GM19463 (cell line): ENCODE measurements around the gene MEIS2.

Experiments used
- ATAC-seq: cut with Tn5 transposase; IDR thresholded peaks from one replicate; pipeline ENCODE4 v1.9.1; 2021; ENCODE audit warnings: mild to moderate bottlenecking, moderate library complexity; ENCODE audit not compliant: unreplicated experiment

Gene MEIS2

DNA sequence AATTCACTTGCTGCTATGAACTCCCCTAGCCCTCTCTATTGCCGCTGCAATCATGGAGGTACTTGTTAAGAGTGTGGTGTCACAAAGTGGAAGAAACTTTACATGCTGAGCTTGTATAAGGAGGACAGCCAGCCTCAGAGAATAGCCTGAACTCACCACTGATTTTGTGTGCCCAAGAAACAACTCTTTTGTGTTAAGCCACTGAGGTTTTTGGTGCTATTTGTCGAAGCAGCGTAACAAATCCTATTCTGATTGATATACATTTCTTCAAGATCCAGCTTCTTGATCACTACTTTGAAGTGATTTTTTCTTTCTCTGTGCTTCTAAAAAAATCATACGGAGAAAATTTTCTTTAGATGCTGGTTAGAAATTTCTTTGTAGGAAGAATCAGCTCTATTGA is 132.4 kb downstream of the MEIS2 start:
- ATAC-seq = no peak

- no peak for ATAC-seq
These were observed 133.6 kb downstream of the MEIS2 start for GRCh38 chr15:36966708-36967107.

- ATAC-seq = no peak
These were observed 134.6 kb downstream of the MEIS2 start for GRCh38 chr15:36965570-36966342.

DNA sequence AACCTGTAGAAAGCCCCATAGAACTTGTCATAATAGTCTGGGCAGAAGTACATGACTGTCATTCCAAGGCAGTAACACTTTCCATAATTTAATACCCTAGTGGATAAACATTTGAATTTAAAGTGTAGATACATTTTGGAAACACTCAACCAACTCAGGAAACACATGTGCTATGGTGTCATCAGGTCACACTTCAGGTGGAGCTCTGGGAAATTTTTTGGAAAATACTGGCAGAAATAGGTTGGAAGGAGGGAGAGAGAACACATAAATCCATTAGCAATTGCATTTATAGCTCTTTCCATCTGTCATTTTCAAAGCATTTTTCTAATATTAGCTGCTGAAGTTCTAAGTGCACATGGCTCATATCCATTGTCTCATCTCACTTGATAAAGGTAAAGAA is 135.7 kb downstream of the MEIS2 start:
- no peak for ATAC-seq

DNA sequence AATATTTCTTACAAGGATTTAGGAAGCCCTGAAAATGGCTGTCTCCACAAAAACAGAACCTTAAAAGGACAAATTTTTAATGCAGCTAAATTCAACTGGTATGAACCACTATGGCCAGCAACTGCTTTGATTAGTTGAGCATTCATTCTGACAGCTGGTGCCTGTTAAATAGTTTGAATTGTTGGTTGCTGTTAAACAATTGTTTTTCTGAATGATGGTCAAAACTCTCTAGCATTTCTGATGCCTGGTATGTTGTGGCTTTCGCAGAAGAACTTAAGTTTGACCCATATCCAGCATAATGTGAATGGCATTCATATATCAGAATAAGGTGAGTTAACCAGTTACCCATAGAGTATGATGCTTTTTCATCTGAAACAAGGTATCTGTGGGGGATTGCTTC is 138.4 kb downstream of the MEIS2 start:
- ATAC-seq = no peak

- no peak for ATAC-seq
These were observed 139.5 kb downstream of the MEIS2 start for GRCh38 chr15:36960947-36961227.

GRCh38 chr15:36960179-36960946 is 140.0 kb downstream of the MEIS2 start:
- ATAC-seq = no peak

GRCh38 chr15:36959746-36960145 is 140.6 kb downstream of the MEIS2 start:
- no peak for ATAC-seq

DNA sequence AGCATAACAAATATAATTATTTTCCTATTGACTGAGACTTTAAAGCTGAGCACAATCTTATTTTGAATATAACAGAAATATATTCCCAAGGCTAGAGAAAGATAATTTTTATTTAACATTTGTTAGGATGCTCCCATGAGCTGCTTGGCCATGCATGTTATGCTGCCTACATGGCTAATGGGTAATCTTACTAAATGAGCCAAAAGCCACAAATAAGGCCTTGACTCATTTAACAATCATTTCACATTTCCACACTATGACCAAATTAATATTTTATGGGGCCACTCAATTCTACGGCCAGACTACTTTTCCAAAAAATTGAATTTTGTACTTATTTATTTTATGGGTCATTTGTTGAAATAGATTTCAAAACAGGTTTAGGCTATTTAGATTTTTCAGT is 141.7 kb downstream of the MEIS2 start:
- ATAC-seq = no peak

- no peak for ATAC-seq
These were observed 145.9 kb downstream of the MEIS2 start for GRCh38 chr15:36954486-36954885.

GRCh38 chr15:36953346-36953745 is 147.0 kb downstream of the MEIS2 start:
- ATAC-seq = no peak

GRCh38 chr15:36951731-36952247 is 148.6 kb downstream of the MEIS2 start:
- ATAC-seq = no peak

DNA sequence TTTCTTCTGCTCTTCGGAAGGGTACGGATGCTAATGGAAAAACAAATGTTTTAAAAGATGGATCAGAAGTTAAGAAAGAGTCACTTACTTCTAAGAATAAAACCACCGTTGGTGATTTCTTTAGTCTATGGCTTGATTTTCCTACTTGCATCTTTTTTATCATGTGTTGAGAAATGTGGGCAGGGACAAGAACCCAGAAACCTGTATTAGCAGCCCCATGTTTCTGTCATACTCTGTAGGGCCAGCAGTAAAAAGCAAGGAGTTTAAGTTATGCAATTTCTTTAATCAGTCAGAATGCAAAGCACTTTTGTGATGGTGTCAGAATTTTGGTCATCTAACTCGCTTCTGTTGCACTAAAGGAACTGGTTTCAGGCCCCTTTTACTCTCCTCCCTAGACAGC is 150.0 kb downstream of the MEIS2 start:
- ATAC-seq = no peak

GRCh38 chr15:36948982-36949381 is 151.4 kb downstream of the MEIS2 start:
- ATAC-seq = no peak

DNA sequence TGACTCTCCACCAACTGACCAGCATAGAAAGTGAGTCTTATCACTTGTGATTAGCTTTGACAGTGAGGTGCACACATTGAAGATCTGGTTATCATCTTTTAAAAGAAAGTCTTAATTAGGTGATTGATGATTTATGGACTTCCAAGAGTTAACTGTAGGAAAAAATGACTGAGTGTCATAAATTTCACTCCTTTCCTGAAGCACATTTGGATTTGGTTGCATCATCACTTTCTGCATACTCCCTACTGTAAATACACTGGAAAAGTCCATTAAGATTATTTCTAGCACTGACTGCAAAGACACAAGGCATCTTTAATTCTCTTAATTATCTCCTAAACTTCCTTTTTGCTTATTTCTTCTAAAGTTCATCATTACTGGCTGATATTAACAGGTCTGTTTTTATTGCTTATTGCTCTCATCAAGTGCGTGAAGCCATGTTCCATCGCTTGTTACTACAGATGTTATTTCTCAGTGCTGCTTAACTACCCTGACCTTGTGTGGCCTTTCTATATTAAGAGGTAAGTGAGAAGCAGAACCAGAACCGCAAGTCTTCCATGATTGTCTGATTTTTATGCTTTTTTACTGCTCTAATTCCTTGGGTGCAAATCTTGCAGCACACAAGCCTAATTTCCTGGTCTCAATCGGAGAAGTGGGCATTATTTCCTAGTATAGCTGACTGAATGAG is 153.2 kb downstream of the MEIS2 start:
- no peak for ATAC-seq

DNA sequence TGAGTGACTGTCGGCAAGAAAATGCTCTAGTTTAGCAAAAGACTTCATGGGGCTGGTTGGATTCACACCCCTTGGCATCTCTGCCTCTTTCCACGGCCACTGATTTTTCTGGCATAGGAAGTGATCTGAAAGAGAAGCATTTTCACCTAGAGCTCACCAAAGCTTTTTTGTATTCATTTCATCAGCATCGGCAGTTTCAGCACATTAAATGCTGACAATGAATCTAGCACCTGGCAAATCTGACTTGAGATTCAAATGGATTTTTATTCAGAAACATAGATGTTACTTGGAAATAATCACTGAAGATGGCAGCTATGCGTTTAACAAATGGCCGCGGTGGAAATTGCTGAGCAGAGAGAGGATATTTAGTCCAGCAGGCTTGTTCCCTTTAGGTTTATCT is 155.9 kb downstream of the MEIS2 start:
- no peak for ATAC-seq

- ATAC-seq = no peak
These were observed 156.6 kb downstream of the MEIS2 start for GRCh38 chr15:36943508-36944361.

GRCh38 chr15:36942248-36942827 is 158.0 kb downstream of the MEIS2 start:
- no peak for ATAC-seq

DNA sequence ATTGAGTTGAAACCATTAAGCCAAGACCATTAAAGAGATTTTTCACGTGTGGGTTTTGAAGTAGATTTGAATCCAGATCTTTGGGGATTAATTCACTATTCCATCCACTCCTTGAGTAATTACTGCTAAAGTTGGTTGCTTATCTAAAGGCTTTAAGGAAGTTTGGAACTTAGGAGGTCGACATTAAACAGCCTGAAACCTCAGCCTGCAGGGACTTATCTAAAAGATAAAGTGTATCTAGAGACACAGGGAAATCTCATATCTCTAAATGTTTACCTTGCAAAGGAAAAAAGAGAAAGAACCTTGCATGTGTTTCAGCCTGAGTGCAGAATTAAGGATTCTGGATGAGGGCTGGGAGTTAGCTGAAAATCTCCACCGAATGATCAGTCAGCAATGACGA is 158.6 kb downstream of the MEIS2 start:
- no peak for ATAC-seq

- ATAC-seq = no peak
These were observed 159.6 kb downstream of the MEIS2 start for GRCh38 chr15:36940636-36941260.
